ENCODE data around the gene SRY.

DNA sequence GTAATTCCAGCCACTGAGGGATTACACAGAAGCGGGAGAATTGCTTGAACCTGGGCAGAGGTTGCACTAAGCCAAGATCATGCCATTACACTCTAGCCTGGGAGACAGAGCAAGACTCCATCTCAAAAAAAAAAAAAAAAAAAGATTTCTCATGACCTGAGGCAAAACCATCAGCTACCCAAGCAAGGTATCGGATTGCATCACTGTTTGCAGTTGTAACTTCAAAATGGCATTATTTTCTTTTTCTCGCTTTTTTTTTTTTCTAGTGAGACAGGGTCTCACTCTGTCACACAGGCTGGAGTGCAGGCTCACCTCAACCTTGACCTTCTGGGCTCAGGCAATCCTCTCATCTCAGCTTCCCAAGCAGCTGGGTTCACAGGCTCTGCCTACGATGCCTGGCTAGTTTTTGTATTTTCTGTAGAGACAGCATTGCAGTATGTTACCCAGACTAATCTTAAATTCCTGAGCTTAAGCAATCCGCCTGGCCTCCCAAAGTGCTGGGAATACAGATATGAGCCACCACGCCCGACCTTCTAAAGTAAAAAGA lies 9.6 kb upstream of the SRY start:
- TF ChIP-seq, protein P1, sequence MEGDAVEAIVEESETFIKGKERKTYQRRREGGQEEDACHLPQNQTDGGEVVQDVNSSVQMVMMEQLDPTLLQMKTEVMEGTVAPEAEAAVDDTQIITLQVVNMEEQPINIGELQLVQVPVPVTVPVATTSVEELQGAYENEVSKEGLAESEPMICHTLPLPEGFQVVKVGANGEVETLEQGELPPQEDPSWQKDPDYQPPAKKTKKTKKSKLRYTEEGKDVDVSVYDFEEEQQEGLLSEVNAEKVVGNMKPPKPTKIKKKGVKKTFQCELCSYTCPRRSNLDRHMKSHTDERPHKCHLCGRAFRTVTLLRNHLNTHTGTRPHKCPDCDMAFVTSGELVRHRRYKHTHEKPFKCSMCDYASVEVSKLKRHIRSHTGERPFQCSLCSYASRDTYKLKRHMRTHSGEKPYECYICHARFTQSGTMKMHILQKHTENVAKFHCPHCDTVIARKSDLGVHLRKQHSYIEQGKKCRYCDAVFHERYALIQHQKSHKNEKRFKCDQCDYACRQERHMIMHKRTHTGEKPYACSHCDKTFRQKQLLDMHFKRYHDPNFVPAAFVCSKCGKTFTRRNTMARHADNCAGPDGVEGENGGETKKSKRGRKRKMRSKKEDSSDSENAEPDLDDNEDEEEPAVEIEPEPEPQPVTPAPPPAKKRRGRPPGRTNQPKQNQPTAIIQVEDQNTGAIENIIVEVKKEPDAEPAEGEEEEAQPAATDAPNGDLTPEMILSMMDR (IDR thresholded peaks at IDR 0.05; ENCODE audit: low read length), result no peak
- TF ChIP-seq EZH2 (IDR thresholded peaks at IDR 0.05; ENCODE audit: borderline replicate concordance, low read length), result no peak
